HEK293 (cell line): ENCODE results near the gene C16orf82.

Experiments
- CTCF ChIA-PET: fragments of 350-600 bp; formaldehyde crosslinking; extraction: SDS; loops from one replicate; lab custom pipeline; 2021; ENCODE audit warnings: antibody characterized with exemption; lab: Yijun Ruan, JAX
- POLR2A ChIA-PET: fragments of 300-600 bp; formaldehyde crosslinking; extraction: SDS; loops from one replicate; lab custom pipeline; 2020; ENCODE audit warnings: antibody characterized with exemption, inconsistent platforms; lab: Yijun Ruan, JAX
- H3K27ac ChIP-seq: fragments of 200-500 bp; sonication (Bioruptor generic); 2 replicates; pipeline ENCODE4 v1.5.1; 2014; ENCODE audit warnings: low read depth, low read length, control low read depth, inconsistent platforms; ENCODE audit errors: extremely low read depth
- H3K36me3 ChIP-seq, 2 experiments: fragments of 200-500 bp in 1 of 2; sonication (Bioruptor generic) in 1 of 2; 1 replicate in 1 of 2; 2 replicates in 1 of 2; pipeline ENCODE4 v1.5.1; 2014 to 2017; ENCODE audit warnings: inconsistent platforms in 2 of 2, low read length in 2 of 2; ENCODE audit not compliant: control insufficient read depth in 2 of 2, insufficient read depth in 1 of 2
- H3K4me1 ChIP-seq: fragments of 200-500 bp; sonication (Bioruptor generic); 2 replicates; pipeline ENCODE4 v1.5.1; 2014; ENCODE audit warnings: mild to moderate bottlenecking, low read length, inconsistent platforms; ENCODE audit not compliant: control insufficient read depth, insufficient read depth
- H3K4me3 ChIP-seq: 2 replicates; pipeline ENCODE4 v1.5.1; 2011; ENCODE audit warnings: low read depth, mild to moderate bottlenecking, control low read depth, low read length, moderate library complexity
- H3K9me3 ChIP-seq: fragments of 200-500 bp; sonication (Bioruptor generic); 2 replicates; pipeline ENCODE4 v1.5.1; 2014; ENCODE audit warnings: low read depth, low read length, inconsistent platforms; ENCODE audit not compliant: control insufficient read depth, insufficient read depth
- PBX3 ChIP-seq: sonication (generic); formaldehyde crosslinking; IDR thresholded peaks from 2 replicates; pipeline ENCODE4 v1.8.1; 2022; ENCODE audit warnings: mild to moderate bottlenecking, moderate library complexity, missing genetic modification reagents
- PRDM10 ChIP-seq: fragments of 450-650 bp; formaldehyde crosslinking; IDR thresholded peaks from 2 replicates; pipeline ENCODE4 v1.5.1; 2016; ENCODE audit warnings: missing biosample characterization, missing genetic modification characterization
- ZBTB26 ChIP-seq: fragments of 450-650 bp; formaldehyde crosslinking; optimal IDR thresholded peaks from 2 replicates; pipeline ENCODE3; 2016; ENCODE audit warnings: missing biosample characterization, mild to moderate bottlenecking, missing genetic modification characterization
- ZBTB7A ChIP-seq: fragments of 450-650 bp; formaldehyde crosslinking; IDR thresholded peaks from 2 replicates; pipeline ENCODE4 v1.5.1; 2016; ENCODE audit warnings: low read depth, missing biosample characterization, missing genetic modification characterization
- ZNF280D ChIP-seq: fragments of 450-650 bp; formaldehyde crosslinking; IDR thresholded peaks from 2 replicates; pipeline ENCODE4 v1.5.1; 2016; ENCODE audit warnings: missing biosample characterization, missing genetic modification characterization
- ZNF362 ChIP-seq: fragments of 450-650 bp; formaldehyde crosslinking; IDR thresholded peaks from 2 replicates; pipeline ENCODE4 v1.5.1; 2016; ENCODE audit warnings: missing biosample characterization, missing genetic modification characterization
- ZNF645 ChIP-seq: fragments of 450-650 bp; formaldehyde crosslinking; IDR thresholded peaks from 2 replicates; pipeline ENCODE4; 2016; ENCODE audit warnings: missing biosample characterization, missing genetic modification characterization

The C16orf82 gene

GRCh38 chr16:27106305-27106704, 39.6 kb downstream of the C16orf82 start (continued):
- no peak for TF ChIP-seq PRDM10 (tag by site-specific recombination)

- TF ChIP-seq ZBTB26 (tag by site-specific recombination) (no peak), ZNF645 (tag by site-specific recombination) (no peak), PBX3 (CRISPR knock-in tag) (no peak), ZNF362 (tag by site-specific recombination) (no peak), ZBTB7A (tag by site-specific recombination) (no peak)
- Histone ChIP-seq H3K4me3 (no peak overlapping the region), H3K36me3 (no peaks in the 10 kb centered on the region), H3K9me3 (no peaks in the 10 kb centered on the region), H3K4me1 (no peaks in the 10 kb centered on the region), H3K27ac (no peak overlapping the region)
- CTCF ChIA-PET = no interaction called here
- POLR2A ChIA-PET = no interaction called here
Observed at GRCh38 chr16:27107185-27107592, 40.5 kb downstream of the C16orf82 start.

- Histone ChIP-seq H3K36me3 (no peaks in the 10 kb centered on the region), H3K9me3 (no peaks in the 10 kb centered on the region), H3K27ac (no peak overlapping the region), H3K4me3 (no peak overlapping the region), H3K4me1 (no peaks in the 10 kb centered on the region)
- TF ChIP-seq ZNF280D (tag by site-specific recombination) = no peak
- CTCF ChIA-PET = no interaction called here
- POLR2A ChIA-PET = no interaction called here
Observed at GRCh38 chr16:27108051-27108770, 41.5 kb downstream of the C16orf82 start.
